Liver (tissue), 3 donors: ENCODE data around the gene ZC3H18.

ENCODE experiments used
- CTCF ChIP-seq: fragments of 150-350 bp; IDR thresholded peaks from 2 replicates; pipeline ENCODE4 v1.5.1; 2017; ENCODE audit warnings: improper control_type of control experiment, low read depth, low read length; ENCODE audit not compliant: missing input control
- JUND ChIP-seq, 2 donors: IDR thresholded peaks; 2 replicates each; pipeline ENCODE4 v1.6.1; 2016; ENCODE audit warnings: antibody characterized with exemption in 2 of 2
- RAD21 ChIP-seq, 2 donors: IDR thresholded peaks; 2 replicates each; pipeline ENCODE4 v1.6.1; 2016; ENCODE audit warnings: antibody characterized with exemption in 2 of 2, mild to moderate bottlenecking in 2 of 2
- REST ChIP-seq: IDR thresholded peaks from 2 replicates; pipeline ENCODE4 v1.6.1; 2016; ENCODE audit warnings: antibody characterized with exemption, mild to moderate bottlenecking
- YY1 ChIP-seq: IDR thresholded peaks from 2 replicates; pipeline ENCODE4 v1.6.1; 2016; ENCODE audit warnings: antibody characterized with exemption, mild to moderate bottlenecking
- donor health status: healthy.
- donor health status: healthy.

GRCh38 chr16:88599825-88600538 lies 29.8 kb downstream of the ZC3H18 start:
- no peak for TF ChIP-seq RAD21 (IDR thresholded peaks at IDR 0.05)
- TF ChIP-seq CTCF = no peak
- no peak for TF ChIP-seq REST
- TF ChIP-seq YY1 = no peak
- TF ChIP-seq JUND (IDR thresholded peaks at IDR 0.05) = no peak
